ENCODE measurements around the gene FOXD1.

DNA sequence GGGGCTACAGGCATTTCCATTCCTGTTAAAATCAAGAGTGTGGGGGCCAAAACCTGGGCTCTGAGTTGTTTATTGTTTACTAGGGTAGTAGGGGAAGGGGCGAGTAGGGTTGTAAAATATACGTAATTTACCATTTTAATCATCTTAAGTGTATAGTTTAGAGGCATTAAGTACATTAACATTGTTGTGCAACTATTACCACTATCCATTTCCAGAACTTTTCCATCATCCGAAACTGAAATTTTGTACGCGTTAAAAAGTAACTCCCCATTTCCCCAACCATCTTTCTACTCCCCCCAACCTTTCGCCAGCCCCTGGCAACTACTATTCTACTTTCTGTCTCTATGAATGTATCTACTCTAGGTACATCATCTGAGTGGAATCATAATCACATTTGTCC, 3.6 kb upstream of the FOXD1 start:
- TF ChIP-seq POLR2A (IDR thresholded peaks at IDR 0.05): no peak
- TF ChIP-seq, protein P1, sequence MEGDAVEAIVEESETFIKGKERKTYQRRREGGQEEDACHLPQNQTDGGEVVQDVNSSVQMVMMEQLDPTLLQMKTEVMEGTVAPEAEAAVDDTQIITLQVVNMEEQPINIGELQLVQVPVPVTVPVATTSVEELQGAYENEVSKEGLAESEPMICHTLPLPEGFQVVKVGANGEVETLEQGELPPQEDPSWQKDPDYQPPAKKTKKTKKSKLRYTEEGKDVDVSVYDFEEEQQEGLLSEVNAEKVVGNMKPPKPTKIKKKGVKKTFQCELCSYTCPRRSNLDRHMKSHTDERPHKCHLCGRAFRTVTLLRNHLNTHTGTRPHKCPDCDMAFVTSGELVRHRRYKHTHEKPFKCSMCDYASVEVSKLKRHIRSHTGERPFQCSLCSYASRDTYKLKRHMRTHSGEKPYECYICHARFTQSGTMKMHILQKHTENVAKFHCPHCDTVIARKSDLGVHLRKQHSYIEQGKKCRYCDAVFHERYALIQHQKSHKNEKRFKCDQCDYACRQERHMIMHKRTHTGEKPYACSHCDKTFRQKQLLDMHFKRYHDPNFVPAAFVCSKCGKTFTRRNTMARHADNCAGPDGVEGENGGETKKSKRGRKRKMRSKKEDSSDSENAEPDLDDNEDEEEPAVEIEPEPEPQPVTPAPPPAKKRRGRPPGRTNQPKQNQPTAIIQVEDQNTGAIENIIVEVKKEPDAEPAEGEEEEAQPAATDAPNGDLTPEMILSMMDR (IDR thresholded peaks at IDR 0.05): no peak
